ENCODE measurements around the gene YY1AP1. TPM values are rescaled to one million over a fixed set of nuclear protein-coding genes. Genes with fewer than 3 reads are reported as not detected.

YY1AP1 gene
- total RNA-seq, 1 experiment from 2014 or later = 37.6 TPM

GRCh38 chr1:155678027-155678426 is 10.5 kb downstream of the YY1AP1 start:
- peak overlapping the region; percentile 39 for H3K27ac ChIP-seq (ENCODE audit: low read length)
- peak; percentile 93 for DNase-seq
- peaks cover 55% of the 10 kb centered on the region for H3K79me2 ChIP-seq (ENCODE audit: low read length)
- H3K36me3 ChIP-seq (ENCODE audit: low read depth, low read length) = peaks cover 47% of the 10 kb centered on the region
- no peak overlapping the region for H3K9ac ChIP-seq (ENCODE audit: low read length)
- H3K4me2 ChIP-seq (ENCODE audit: low read length) = peak overlapping the region; percentile 17; the same call in 1 of the 2 replicates
- H3F3A ChIP-seq (ENCODE audit: low read length, unreplicated experiment) = peaks cover 12% of the 10 kb centered on the region
- ChIA-PET POLR2A (ENCODE audit: unreplicated experiment) (no interaction called here), CTCF (interaction anchor here (0.6 kb wide), 1 partner anchor 51 kb away, joined by 3 read pairs; no protein-coding TSS in a partner anchor)
- no peak overlapping the region for H2AFZ ChIP-seq (ENCODE audit: low read length)
- H3K27me3 ChIP-seq (ENCODE audit: low read length) = no peaks in the 10 kb centered on the region
- intact Hi-C loops (cut with micrococcal nuclease) = no loop called here
- ATAC-seq = peak; percentile 99
- BruUV-seq (replicated peaks) = no TSS peak
- no peaks in the 10 kb centered on the region for H3K9me3 ChIP-seq (ENCODE audit: low read length)
- peaks cover 14% of the 10 kb centered on the region; the same call in 1 of the 2 replicates for H4K20me1 ChIP-seq (ENCODE audit: low read length)
- no peak for TF ChIP-seq EZH2phosphoT487 (IDR thresholded peaks at IDR 0.05; ENCODE audit: borderline replicate concordance, low read length)
- TF ChIP-seq EZH2 (IDR thresholded peaks at IDR 0.05; ENCODE audit: low read length, unreplicated experiment) = no peak
- TF ChIP-seq CTCF (conservative IDR thresholded peaks at IDR 0.05; ENCODE audit: low read depth, low read length) = no peak
- H3K9me2 ChIP-seq (replicated peaks; ENCODE audit: low read length) = no peaks in the 10 kb centered on the region
- peaks cover 14% of the 10 kb centered on the region for H3K4me1 ChIP-seq (ENCODE audit: insufficient read depth, low read length)
- no peak overlapping the region for H3K4me3 ChIP-seq (ENCODE audit: low read length)

- Histone ChIP-seq H4K20me1 (ENCODE audit: low read length) (peaks cover 10% of the 10 kb centered on the region; the same call in 1 of the 2 replicates), H3K9me3 (ENCODE audit: low read length) (no peaks in the 10 kb centered on the region), H3K9me2 (replicated peaks; ENCODE audit: low read length) (no peaks in the 10 kb centered on the region), H3K4me3 (ENCODE audit: low read length) (no peak overlapping the region), H3F3A (ENCODE audit: low read length, unreplicated experiment) (peaks cover 12% of the 10 kb centered on the region), H3K9ac (ENCODE audit: low read length) (no peak overlapping the region), H3K4me1 (ENCODE audit: insufficient read depth, low read length) (peaks cover 8% of the 10 kb centered on the region), H3K27ac (ENCODE audit: low read length) (no peak overlapping the region), H3K79me2 (ENCODE audit: low read length) (peaks cover 17% of the 10 kb centered on the region), H3K4me2 (ENCODE audit: low read length) (no peak overlapping the region), H3K36me3 (ENCODE audit: low read depth, low read length) (peaks cover 75% of the 10 kb centered on the region), H2AFZ (ENCODE audit: low read length) (no peak overlapping the region), H3K27me3 (ENCODE audit: low read length) (no peaks in the 10 kb centered on the region)
- TF ChIP-seq CTCF (conservative IDR thresholded peaks at IDR 0.05; ENCODE audit: low read depth, low read length) = no peak
- no peak for TF ChIP-seq EZH2 (IDR thresholded peaks at IDR 0.05; ENCODE audit: low read length, unreplicated experiment)
- TF ChIP-seq EZH2phosphoT487 (IDR thresholded peaks at IDR 0.05; ENCODE audit: borderline replicate concordance, low read length) = no peak
- POLR2A ChIA-PET (ENCODE audit: unreplicated experiment) = no interaction called here
- ATAC-seq = no peak
- DNase-seq = no peak
- intact Hi-C loops (cut with micrococcal nuclease) = no loop called here
- CTCF ChIA-PET = interaction anchor here (0.6 kb wide), 1 partner anchor 394 kb away, joined by 3 read pairs; no protein-coding TSS in a partner anchor
- BruUV-seq (replicated peaks) = no TSS peak
These were observed 15.6 kb downstream of the YY1AP1 start for GRCh38 chr1:155673003-155673402.

- Histone ChIP-seq H3K9me3 (ENCODE audit: low read length) (no peaks in the 10 kb centered on the region), H3K27ac (ENCODE audit: low read length) (no peak overlapping the region), H3K4me1 (ENCODE audit: insufficient read depth, low read length) (no peaks in the 10 kb centered on the region), H3K9ac (ENCODE audit: low read length) (no peak overlapping the region), H2AFZ (ENCODE audit: low read length) (no peak overlapping the region), H3K36me3 (ENCODE audit: low read depth, low read length) (peaks cover 73% of the 10 kb centered on the region), H3K4me3 (ENCODE audit: low read length) (no peak overlapping the region), H3K9me2 (replicated peaks; ENCODE audit: low read length) (no peaks in the 10 kb centered on the region), H4K20me1 (ENCODE audit: low read length) (0 out of 2 replicates have a peak, but pooled peaks cover under 1% of the 10 kb centered on the region), H3K4me2 (ENCODE audit: low read length) (no peak overlapping the region), H3K79me2 (ENCODE audit: low read length) (peaks cover 7% of the 10 kb centered on the region), H3K27me3 (ENCODE audit: low read length) (no peaks in the 10 kb centered on the region), H3F3A (ENCODE audit: low read length, unreplicated experiment) (peaks cover 3% of the 10 kb centered on the region)
- TF ChIP-seq CTCF (conservative IDR thresholded peaks at IDR 0.05; ENCODE audit: low read depth, low read length) (no peak), EZH2 (IDR thresholded peaks at IDR 0.05; ENCODE audit: low read length, unreplicated experiment) (no peak), EZH2phosphoT487 (IDR thresholded peaks at IDR 0.05; ENCODE audit: borderline replicate concordance, low read length) (no peak)
- ATAC-seq (no peak), DNase-seq (no peak)
- intact Hi-C loops (cut with micrococcal nuclease) = no loop called here
- POLR2A ChIA-PET (ENCODE audit: unreplicated experiment) = no interaction called here
- no TSS peak for BruUV-seq (replicated peaks)
- CTCF ChIA-PET = no interaction called here
These were observed 16.8 kb downstream of the YY1AP1 start for GRCh38 chr1:155671750-155672149.

Measured in PC-3 (cell line).